CD4-positive, alpha-beta T cell treated with Interleukin-4 for 4 hours (primary cell): Measurements from ENCODE around the gene COL7A1.
A peak's percentile ranks its signal among the peaks of the same experiment; 100 is the strongest.

Experiments
- DNase-seq: peaks from one replicate; pipeline ENCODE4 v3.0.0-alpha.2; 2020

Gene COL7A1

DNA sequence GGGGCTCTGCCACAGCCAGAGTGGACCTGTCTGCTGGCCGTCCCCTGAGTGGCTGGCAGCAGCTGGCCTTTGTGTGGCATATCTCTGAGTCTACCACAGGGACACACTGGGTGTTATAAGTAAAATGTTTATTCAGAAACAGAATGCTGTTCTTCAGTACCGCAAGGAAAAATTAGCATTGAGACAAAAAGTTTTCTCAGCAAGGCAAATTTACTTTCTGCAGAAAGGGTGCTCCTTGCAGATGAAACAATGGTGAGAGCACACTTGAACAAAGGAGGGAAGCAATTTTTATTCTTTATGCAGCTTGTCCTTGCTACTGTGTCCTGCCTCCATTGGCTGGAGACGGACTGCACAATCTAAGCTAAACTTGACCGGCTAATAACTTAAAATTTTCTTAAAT is 22.4 kb upstream of the COL7A1 start:
- no peak for DNase-seq

DNA sequence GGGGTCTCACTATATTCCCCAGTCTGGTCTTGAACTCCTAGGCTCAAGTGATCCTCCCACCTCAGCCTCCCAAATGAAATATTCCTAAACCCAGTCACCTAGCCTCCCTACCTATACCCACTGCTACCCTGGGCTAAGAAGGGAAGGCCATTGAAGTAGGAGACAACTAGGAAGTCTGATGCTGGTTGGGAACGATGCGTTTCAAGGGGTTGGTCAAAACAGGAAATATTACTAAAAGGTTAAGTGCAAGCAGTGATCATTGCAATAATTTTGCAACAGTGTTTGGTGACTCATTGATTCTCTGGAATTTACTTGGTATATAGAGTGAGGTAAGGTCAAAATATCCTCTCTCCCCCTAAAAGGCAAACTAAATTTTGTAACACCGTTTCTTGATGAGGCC is 18.9 kb upstream of the COL7A1 start:
- DNase-seq = no peak

DNA sequence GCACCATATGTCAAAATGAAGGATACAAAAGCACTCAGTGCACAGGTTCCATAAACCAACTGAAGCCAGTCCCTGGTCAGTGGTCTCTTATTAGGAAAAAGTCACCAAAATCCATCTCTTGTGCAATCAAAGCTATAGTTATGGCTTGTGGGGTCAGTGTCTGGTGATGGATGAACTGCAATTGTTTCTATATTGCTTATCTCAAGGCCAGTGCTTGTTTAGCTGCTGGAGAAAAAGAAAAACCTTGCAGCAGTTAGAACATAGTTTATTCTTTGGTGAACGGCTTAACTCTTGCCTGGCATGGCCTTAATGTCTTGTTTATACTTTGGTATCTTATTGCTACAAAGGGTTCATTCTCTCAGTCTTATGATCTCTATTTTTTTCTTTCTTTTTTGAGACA is 17.2 kb upstream of the COL7A1 start:
- no peak for DNase-seq

DNA sequence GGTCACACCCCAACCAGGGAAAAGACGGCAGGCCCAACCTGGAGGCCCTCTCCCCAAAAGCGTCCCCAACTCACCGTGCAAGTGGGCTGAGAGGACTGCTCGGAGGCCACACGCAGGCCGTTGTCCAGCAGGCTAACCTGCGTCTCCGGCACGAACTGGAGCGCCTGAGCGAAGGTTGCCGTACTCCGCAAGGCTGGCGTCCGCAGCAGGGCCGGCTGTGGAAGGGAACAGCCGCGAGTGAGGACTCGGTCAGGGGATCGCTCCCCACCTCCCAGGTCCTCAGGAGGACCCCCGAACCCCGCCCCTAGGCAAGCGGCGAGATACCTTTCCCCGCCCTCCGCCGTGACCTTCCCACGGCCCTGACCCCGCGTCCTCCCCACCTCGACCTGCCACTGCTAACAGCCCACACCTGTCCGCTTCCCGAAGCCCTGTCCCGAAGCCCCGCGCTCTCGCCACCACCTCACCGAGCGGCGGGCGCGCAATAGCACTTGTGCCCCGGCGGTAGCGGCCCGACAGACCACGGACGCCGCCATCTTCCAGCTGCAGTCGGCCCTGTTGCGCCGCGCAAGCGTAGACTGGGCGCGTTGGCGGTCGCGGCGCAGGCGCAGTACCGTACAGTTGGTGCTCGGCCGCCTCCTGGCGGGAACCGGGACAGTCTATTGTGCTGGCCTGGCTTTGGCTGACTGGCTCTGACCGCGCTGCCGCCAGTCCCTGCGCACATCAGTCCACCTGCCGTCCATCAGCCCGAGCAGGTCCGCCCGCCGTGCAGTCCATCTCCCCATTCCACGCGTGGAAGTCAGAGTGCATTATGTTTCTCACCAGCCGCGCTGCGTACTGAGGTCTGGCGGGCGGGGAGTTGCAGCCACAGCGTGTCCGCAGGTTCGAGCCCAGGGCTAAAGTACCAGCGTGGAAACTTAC is 14.2 kb upstream of the COL7A1 start, which contains the start of gene UQCRC1:
Gene UQCRC1, minus strand, starts transcription at position 559 of the 918 bp plus-strand sequence. Its CDS starts 26 bp downstream, at position 533.
- peak; percentile 90 for DNase-seq

DNA sequence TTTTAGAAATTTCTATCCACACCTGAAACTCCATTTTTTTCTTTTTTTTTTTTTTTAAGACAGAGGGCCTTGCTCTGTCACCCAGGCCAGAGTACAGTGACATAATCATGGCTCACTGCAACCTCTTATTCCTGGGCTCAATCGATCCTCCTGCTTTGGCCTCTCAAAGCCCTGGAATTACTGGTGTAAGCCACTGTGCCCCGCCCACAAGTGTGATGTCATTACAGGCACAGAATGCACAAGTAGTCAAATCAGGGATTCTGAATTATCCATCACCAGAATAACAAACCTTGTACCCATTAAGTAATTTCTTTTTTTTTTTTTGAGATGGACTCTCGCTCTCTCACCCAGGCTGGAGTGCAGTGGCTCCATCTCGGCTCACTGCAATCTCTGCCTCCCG is 12.4 kb upstream of the COL7A1 start:
- DNase-seq = no peak

DNA sequence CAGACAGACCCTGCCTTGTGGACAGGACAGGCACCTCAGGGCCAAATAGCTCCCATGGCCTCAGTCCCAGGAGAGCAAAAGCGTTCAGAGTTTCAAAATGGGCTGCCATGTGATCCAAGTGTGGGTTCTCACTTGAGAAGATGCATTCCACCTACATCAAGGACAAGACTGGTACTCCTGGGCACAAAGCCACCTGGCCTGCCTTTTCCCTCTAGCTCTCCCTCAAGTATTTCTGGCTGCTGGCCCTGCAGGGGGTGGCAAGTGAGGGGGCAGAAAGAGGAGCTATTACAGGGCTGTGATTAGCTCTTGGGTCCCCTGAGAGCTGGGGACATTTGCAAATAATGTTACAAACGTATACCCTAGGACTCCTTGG is 6.5 kb upstream of the COL7A1 start:
- DNase-seq = no peak

DNA sequence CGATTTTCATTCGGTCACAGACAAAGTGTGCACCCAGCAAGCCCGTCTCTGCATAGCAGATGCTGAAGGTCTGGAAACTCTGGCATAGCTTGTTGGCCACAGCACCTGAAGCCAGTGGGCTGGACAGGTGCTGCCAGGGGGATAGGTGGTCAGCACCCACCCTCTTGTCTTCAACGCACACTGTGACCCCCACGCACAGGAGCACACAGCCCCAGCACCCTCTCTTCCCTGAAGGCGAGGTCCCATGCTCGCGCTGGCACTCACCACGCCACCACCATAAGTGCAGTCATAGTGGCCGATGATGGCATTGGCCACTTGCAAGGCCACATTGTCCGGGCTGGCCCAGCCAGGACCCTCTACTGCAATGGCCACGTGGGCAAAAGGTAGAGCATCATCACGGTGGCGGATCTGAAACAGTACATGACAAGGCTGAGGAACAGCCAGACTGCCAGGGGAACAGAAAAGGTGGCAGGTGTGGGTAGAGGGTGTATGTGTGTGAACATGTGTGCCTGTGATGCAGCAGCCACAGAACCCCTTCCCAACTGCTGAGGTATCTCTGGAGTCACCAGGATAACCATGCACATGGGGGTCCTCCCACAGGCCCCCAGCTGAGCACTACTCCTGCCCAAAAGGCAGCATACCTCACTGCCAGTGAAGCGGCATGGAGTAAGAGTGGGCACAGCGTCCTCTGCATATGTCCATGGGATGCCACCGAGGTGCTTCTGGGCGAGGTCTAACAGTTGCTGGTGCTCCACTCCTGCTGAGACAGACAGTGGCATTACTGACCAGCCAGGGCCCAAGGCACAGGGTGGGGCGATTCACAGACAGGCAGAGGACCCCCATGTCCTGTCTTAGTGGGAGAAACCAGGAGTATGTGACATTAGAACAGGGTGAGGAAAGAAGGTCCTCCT is 5.8 kb upstream of the COL7A1 start:
- DNase-seq = no peak

DNA sequence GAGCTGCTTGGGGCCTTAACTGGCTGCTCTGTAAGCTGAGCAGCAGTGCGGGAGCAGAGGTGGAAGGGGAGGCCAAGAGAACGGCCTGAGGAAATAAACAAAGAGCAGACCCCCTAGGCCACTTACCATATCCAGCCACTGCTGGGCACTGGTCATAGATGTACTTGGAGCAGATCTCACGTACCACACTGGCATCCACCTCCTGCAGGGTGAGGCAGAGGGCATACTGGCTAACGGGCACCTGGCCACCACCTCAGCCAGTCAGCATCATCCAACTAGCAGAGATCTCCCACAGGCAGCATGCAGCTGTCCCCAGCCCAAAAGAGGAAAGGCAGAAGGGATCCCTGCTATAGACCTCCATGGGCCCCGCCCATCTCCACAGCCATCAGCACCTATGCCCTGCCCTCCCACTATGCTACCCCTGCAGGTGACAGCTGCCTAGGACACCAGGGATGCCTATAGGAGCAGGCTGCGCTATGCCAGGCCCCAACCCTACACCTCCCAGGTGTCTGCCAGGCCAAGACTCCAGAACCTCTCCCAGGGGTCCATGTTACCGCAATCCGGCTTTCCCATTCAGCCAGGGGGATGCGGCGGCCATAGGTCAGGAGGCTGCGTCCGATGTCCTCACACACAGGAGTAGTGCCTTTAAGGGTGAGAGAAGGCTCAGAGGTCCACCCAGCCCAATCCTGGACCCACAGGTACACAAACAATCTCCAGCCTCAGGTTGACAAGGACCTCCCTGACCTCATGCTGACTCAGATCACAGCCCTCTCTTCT is 4.6 kb upstream of the COL7A1 start:
- DNase-seq = no peak

DNA sequence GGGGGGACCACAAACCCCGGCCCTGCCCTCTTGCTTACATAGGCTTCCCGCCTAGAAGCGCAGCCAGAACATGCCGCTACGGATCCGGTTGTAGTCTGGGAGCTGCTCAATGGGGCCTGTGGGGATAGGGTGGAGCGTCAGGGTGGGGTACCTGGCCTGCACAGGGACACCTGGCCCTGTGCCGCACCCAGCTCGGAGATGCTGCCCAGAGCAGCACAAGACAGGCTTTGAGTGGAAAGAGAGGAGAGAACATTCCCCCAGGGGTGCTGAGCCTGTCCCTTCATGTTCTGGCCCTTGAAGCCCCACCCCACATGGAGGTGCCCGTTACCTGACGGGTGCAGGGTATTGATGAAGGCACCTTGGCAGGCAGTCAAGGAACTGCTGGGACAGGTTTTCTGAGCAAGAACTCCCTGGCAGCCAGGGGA is 4.0 kb upstream of the COL7A1 start:
- no peak for DNase-seq

DNA sequence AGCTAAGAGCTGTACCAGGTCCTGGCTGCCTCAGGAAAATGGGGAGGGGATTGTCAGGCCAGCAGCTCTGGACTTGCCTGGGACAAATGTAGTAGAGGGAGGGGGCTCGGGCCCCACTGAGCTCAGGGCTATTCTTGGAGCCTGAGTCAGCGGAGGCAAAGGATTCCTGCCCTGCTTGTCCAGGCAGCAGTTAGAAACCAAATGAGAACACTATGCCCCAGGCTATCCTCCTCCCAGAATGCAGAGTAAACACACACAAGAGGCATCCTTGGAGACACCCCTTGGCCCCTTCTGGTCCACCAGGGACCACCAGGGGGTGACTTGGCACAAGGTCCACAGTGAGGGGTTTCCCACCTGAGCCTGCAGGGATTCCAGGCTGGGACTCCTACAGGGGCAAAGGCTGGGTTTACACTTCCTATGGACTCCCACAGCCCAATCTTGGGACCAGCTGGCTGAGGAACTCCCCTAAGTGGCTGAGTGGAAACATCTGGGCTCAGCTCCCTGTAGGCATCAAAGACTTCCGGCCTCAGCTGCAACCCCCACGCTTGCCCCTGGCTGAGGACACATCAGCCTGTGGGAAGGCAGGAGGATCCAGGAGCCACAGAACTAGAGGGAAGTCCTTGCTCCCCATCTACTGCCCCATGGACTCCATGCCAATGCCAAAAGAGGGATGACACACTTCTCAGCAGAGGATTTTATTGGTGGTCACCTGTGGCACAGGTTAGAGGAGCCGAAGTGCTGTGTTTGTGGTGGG is 3.4 kb upstream of the COL7A1 start:
- DNase-seq = no peak

DNA sequence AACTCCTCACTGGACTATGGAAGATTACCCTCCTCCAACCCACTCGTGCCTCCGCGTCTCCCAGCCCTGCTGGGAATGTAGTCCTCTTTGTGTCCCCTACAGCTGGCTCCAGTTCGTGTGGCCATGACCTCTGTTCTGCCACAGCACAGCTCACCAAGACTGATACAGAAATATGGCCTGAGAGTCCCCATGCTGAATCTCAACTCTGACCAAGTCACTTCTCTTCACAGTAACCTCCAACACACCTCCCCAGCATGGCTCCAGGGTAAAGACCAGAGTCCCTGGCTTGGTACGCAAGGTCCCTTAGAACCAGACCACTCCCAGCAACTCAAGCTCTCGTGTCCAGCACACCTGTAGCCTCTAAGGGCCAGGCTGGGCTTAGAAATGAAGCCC is 2.3 kb upstream of the COL7A1 start:
- no peak for DNase-seq

DNA sequence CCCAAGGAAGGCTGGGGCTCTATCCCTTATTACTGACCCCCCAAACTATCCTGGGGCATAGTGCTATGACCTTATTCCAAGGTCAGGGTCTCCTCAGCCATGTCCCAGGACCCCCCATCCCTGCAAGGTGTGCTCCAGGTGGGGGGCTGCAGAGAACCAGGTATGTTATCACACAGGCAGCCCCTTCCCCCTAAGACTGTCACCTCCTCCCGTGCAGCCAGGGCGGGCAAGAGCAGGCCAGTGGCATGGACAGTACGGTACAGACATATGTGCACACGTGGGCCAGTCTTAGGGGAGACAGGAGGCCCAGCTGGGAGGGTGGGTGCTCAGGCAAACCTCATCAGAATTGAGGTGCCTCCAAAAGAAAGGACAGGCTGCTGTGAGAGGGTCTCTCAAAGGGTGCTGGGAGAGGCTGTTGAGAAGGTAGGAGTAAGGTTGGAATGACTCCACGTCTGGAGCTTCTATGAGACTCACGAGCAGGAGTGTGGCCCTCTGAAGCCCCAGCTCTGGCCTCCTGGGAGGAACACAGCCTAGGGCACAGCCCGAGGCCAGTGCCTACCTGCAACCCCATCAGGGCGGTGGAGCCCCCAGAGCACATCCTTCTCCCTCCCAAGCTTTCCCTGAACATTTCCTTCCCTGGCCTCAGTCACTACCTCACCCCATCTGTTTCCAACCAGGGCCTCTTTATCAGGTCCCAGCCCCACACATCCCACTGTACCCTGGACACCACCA is 1.7 kb upstream of the COL7A1 start:
- DNase-seq = no peak

DNA sequence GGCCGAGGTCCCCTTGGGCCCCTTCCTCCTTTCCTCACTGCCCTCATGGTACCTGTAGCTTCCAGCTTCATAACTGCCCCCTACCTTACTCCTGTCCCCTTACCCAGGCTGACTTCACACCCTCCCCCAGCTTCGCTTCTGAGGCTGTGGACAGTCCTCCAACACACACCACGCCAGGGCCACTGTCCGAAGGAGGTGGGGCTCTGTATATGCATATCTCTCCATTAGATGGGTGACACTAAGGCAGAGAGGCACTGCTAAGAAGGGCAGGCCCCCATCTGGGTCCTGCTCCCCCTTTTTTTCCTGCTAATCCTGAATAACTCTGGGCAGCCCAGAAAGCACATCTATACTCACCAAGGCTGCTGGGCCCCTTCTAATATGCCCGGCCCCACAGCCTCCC is 1.0 kb upstream of the COL7A1 start:
- DNase-seq = no peak

DNA sequence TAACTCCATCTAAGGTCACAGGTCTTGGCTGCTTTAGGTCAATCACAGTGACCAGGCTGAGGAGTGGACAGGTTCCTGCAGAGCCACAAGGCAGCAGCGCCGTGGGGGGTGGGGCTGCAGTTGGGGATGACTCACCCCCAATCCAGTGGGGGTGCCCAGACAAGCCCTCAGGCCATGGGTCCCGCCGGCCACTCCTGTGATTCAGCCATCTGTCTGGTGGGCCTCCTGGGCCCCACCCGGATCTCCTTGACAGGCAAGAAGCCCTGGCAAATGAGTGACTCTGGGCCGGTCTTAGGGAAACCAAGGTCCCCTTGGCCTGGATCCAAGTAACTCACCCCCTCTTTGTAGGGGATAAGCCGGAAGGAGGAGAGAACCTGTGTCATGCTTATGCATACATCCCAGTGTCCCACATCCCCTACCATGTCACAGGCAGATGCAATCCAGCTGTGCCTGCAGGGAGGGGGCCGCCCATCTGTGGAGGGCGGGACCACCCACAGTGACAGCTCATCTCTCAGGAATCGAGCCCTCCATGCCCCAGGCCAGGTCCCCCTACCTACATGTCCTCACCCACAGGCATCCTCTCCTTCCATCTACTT is 495 bp upstream of the COL7A1 start:
- DNase-seq = no peak

DNA sequence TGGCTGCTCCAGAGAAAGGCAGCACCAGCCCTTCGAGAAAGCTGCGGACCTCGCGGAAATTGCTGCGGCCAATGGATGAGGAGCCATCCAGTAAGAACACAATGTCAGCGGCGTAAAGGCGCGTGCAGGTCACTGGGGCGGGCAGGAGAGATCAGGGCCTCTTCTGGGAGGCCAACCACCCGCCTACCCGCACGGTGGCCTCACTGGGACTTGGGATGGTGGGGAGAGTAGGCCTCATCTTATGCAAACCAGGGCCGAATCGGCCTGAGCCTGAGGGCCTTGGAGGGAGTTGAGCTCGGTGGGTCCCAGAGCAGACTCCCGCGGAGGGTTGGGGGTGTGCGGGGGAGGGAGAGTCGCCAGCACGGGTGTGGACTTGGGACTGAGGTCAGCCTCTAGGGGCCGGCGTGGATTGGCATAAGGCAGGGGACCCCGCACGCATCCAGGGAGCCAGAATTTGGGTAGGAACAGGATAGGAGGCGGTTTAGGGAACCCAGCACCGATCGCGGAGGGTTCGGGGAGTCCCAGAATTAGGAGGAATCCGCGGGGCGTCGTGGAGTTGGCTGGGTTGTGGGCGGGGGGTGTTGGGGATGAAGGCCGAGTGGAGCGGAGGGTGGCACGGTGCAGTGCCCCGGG is 596 bp downstream of the COL7A1 start:
- DNase-seq = no peak

DNA sequence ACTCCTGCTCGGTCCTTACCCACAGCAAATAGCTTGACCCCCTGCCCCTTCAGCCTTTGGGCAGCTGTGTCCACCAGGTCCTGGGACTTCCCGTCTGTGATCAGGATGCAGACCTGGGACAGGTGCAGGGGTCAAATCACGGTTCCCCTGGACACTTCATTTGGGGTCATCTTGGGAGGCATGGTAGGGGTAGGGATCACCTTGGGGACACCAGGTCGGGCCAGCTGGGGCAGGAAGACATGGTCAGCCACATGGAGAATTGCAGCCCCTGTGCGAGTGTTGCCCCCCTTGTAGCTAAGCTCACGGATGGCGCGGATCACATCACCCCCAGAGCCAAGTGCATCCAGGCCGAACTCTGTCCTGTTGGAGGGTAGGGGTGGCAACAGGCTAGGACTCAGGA is 1.8 kb downstream of the COL7A1 start:
- no peak for DNase-seq

DNA sequence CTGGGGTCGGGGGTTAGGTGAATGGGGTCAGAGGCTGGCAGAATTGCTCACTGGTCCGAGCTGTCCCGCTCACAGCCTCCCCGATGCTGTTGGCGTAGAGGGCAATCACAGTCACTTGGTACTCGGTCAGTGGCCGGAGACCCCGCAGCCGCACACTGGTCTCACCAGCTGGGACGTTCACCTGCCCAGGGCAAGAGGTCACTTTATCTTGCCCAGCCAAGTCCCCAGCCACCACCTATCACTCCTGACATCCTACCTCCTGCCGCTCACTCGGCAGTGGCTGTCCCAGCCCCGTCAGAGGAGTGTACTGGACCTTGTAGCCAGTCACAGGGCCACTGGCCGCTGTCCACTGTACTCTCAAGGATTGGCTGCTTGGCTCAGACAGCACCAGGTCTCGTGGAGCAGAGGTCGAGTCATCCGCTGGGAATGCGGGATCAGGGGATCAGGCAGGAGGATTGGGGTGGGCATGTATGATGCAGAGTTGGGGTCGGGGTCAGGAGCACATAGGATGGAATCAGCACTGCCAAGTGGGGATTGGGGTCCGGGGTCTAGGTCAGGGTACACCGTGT is 2.5 kb downstream of the COL7A1 start:
- no peak for DNase-seq

DNA sequence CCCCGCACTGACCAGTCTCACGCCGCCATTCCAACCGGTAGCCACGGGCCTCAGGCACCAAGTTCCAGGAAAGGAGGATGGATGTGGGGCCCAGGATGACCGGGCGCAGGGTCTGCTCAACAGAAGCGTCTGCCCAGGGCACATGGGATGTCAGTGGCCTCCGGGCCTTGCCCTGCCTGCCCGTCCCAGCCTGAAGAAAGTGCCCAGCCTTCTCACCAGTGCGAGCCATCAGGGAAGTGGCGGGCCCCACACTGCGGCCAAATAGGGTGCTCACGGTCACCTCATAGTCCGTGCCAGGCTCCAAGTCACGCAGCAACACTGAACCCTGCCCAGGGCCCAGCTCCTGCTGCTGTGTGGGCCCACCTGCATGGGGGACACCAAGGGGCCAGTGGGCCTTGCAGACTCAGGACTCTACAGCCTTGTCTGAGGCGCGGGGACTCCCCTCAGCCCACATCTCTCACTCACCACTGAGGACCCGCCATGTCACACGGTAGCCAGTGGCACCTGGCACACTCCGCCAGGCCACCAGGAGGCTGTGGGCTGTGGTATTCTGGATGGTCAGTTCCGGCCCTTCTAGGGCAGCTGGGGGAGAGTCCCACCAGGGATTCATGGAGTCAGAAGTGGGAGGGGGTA is 3.1 kb downstream of the COL7A1 start:
- no peak for DNase-seq

DNA sequence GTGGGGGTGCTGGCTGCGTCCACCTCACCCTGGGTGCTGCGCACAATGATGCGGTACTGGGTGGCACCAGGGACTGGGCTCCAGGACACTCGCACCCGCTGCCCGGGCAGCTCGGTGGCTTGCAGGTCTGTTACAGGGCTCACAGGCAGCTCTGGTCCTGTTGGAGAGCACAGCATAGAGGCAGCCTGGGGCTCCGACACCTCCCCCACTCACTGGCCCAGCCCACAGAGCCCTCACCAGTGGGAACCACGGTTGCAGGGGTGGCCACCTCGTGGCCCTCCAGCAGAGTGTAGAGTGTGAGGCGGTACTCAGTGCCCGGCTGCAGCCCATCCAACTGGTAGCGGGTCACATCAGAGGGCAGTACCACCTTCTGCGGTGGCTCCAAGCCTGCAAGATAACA is 3.7 kb downstream of the COL7A1 start:
- DNase-seq = no peak

DNA sequence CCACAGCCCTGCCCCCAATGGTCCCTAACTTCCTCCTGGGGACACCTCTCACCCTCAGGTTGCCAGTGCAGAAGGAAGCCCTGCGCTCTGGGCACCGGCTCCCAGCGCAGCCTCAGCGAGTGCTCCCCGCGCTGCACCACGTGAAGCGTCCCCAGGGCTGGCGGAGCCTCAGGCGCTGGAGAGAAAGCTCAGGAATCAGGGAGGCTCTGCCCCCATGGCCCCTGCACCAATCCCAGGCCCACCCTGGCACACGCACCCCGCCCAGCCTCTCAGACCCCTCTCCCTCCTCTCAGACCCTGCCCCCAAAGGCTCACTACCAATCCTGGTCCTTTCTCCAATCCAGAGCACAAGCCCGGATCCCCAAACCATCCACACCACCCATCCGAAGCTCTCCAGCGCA is 6.9 kb downstream of the COL7A1 start:
- DNase-seq = no peak
